Gastroesophageal sphincter (tissue), 3 donors: ENCODE results near the gene RC3H2.

Experiments
- EP300 ChIP-seq: sonication (generic); formaldehyde crosslinking; IDR thresholded peaks from one replicate; pipeline ENCODE4 v1.6.1; 2017; ENCODE audit warnings: antibody characterized with exemption, mild to moderate bottlenecking
- POLR2A ChIP-seq, 2 donors: fragments of 450-650 bp; IDR thresholded peaks; one replicate each; pipeline ENCODE4 v1.6.1; 2017; ENCODE audit warnings: antibody characterized with exemption in 2 of 2, mild to moderate bottlenecking in 2 of 2, moderate library complexity in 1 of 2
- POLR2AphosphoS5 ChIP-seq: sonication (generic); formaldehyde crosslinking; IDR thresholded peaks from one replicate; pipeline ENCODE4 v1.6.1; 2017; ENCODE audit warnings: antibody characterized with exemption
- TF ChIP-seq, protein P1 (sequence below), 4 experiments: fragments of 200-600 bp in 2 of 4; fragments of 450-650 bp in 2 of 4; sonication (generic) in 1 of 4; IDR thresholded peaks; one replicate each; pipeline ENCODE4 v1.5.1; 2017 to 2019; ENCODE audit warnings: antibody characterized with exemption in 4 of 4, mild to moderate bottlenecking in 2 of 4, moderate library complexity in 2 of 4

- TF ChIP-seq, protein P1, sequence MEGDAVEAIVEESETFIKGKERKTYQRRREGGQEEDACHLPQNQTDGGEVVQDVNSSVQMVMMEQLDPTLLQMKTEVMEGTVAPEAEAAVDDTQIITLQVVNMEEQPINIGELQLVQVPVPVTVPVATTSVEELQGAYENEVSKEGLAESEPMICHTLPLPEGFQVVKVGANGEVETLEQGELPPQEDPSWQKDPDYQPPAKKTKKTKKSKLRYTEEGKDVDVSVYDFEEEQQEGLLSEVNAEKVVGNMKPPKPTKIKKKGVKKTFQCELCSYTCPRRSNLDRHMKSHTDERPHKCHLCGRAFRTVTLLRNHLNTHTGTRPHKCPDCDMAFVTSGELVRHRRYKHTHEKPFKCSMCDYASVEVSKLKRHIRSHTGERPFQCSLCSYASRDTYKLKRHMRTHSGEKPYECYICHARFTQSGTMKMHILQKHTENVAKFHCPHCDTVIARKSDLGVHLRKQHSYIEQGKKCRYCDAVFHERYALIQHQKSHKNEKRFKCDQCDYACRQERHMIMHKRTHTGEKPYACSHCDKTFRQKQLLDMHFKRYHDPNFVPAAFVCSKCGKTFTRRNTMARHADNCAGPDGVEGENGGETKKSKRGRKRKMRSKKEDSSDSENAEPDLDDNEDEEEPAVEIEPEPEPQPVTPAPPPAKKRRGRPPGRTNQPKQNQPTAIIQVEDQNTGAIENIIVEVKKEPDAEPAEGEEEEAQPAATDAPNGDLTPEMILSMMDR (IDR thresholded peaks at IDR 0.05): no peak
- TF ChIP-seq POLR2A (IDR thresholded peaks at IDR 0.05): no peak
- no peak for TF ChIP-seq EP300
- TF ChIP-seq POLR2AphosphoS5: no peak
Measured at GRCh38 chr9:122949696-122950095, 44.5 kb upstream of the RC3H2 start.
